SW 1271 (cell line): ENCODE data around the gene SLC12A9.
"Not testable (repeated sequence)": the region's sequence is repeated elsewhere in the genome, so short reads cannot be mapped to it uniquely, and the experiment has no call there.

Experiments
- DNase-seq, 2 experiments: peaks; one replicate each; lab custom pipeline; 2025; lab: John Stamatoyannopoulos, UW

The SLC12A9 gene, protein sequence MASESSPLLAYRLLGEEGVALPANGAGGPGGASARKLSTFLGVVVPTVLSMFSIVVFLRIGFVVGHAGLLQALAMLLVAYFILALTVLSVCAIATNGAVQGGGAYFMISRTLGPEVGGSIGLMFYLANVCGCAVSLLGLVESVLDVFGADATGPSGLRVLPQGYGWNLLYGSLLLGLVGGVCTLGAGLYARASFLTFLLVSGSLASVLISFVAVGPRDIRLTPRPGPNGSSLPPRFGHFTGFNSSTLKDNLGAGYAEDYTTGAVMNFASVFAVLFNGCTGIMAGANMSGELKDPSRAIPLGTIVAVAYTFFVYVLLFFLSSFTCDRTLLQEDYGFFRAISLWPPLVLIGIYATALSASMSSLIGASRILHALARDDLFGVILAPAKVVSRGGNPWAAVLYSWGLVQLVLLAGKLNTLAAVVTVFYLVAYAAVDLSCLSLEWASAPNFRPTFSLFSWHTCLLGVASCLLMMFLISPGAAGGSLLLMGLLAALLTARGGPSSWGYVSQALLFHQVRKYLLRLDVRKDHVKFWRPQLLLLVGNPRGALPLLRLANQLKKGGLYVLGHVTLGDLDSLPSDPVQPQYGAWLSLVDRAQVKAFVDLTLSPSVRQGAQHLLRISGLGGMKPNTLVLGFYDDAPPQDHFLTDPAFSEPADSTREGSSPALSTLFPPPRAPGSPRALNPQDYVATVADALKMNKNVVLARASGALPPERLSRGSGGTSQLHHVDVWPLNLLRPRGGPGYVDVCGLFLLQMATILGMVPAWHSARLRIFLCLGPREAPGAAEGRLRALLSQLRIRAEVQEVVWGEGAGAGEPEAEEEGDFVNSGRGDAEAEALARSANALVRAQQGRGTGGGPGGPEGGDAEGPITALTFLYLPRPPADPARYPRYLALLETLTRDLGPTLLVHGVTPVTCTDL

DNA sequence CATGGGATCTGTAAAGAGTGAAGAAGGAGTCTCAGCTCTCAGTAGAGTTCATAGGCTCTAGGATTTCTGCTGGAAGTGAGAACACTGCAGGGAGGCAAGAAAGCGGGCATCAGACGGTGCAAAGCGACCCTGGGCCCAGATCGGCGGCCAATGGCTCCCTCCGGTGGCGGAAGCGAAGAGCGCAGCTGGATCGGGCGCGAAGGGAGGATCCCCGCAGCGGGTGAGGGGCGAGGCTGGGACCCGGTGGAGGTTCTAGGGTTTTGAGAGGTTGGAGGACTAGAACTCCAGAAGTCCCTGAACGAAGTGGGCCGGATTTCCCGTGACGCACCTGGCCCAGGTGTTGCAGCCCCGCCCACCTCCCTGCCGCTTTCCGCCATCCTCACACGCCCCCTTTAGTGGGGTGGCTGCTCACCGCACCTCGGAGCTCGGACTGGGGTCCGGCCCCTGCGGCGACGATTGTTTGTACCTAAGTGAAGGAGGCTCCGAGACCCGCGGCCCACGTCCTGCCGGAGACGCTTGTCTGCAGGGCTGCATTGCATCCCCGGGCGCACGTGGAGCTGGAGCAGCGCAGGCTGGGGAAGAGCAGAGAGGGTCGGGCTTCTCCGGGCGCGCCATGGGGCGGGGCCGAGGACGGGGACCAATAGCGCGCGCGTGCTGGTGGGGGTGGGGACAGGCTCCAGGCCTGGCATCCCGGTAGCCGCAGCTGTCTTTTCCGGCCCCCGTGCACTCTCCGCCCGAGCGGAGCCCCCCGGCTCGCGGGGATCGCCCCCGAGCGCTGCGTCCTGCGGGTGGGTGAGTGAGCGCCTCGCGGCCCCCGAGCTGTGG is at the start of gene SLC12A9:
Gene SLC12A9 (plus strand): TSS at position 666 of the 825 bp plus-strand sequence. CDS start 1,485 bp downstream, outside the sequence.
- peak; percentile 59 to 77 for DNase-seq

DNA sequence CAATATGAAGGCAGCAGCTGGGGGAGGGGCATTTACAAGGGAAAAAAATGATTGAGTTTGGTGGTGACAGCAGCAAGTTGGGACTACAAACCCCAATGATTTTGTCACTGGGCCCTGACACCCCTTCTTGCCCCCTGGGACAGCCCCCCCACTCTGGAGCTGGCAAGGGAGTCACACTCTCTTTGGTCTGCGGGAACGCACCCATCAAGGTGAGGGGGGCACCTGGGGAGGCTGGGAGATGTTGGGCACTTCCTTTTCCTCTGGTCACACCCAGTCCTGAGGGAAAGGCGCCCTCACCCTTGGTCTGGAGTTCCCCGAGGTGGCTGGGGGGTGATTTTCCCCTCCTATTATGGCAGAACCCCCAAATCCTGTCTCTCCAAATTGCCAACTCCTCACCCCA is 49.6 kb upstream of the SLC12A9 start:
- no peak for DNase-seq

DNA sequence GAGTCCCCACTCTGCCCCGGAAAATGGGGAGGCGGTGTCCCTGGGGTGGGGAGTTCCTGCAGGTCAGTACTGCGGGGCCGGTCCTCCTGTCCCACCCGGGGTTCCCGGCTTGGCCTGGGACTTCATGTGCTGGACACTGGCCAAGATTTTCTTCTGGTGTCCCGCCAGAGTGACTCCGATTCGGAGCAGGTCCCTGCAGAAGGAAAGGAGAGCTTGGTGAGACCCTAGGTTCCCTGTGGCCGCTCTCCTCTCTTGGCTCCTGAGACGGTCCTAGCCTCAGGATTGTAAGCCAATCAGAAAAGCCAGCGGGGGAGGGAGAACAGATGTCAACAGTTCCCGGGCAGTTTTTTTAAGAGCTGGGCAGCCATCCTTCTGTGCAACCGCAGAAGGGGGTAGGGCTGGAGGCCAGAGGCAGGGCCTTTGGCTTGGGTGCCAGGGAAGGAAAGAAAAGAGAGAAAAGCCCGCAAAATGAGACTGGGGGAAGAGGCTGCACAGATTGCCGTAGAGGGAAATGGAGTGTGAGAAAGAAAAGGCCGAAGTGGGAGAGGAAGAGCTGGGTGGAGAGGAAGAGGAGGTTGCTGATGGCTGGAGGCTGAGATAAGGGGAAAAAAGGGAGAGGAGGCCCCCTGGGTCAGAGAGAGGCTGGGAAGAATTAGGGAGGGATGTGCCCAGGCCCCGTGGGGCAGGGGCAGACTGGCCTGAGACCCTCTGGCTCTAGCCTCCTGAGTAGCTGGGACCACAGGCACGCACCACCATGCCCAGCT is 48.9 kb upstream of the SLC12A9 start:
- DNase-seq, result peak in 1 of 2 experiments; percentile 39

DNA sequence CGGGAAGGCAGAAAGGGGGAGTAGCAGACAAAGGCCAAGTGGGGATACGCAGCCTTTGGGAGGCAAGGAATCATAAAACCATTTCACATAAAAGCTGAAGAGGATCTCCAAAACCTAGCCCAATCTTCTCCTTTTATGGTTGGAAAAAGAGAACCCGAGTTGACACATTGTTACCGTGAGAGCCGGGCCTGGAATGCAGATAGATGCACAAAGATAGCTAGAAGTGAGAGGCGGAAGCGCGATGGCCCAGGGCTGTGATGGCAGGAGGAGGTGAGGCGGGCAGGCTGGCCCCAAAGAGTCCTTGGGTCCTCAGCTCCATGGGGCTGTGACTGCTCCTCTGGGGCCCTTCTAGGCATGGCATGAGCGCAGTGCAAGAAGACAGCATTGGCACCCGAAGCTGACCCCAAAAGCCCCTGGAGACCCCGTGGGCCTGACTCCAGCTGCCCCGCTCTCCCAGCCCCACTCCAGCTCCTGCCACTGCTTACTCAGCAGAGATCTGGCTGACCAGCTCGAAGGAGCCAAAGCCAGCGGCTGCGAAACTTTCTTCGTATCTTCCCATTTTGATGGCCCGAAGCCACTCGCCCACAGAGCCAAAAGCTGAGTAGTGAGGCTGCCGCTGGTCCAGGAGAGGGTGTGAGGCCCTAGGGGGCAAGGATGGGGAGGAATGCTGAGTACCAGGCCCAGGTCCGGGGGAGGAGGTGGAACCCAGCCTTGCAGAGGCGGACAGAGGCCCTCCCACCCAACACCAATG is 47.7 kb upstream of the SLC12A9 start:
- DNase-seq, result no peak

DNA sequence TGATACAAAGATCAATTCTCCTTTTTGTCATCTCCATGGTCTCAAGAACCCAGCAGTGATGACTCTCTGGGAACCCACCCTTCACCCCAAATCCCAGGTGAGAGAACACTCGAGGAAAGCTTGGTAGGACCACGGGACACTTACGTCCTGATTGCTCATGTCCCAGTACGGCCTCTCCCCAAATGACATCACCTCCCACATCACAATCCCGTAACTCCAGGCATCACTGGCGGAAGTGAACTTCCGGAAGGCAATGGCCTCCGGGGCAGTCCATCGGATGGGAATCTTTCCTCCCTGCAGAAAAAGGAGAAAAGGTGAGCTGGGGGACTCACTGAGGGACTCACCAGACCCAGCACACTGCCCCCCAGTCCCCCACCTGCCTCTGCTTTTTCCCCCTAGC is 46.2 kb upstream of the SLC12A9 start:
- DNase-seq, result no peak

DNA sequence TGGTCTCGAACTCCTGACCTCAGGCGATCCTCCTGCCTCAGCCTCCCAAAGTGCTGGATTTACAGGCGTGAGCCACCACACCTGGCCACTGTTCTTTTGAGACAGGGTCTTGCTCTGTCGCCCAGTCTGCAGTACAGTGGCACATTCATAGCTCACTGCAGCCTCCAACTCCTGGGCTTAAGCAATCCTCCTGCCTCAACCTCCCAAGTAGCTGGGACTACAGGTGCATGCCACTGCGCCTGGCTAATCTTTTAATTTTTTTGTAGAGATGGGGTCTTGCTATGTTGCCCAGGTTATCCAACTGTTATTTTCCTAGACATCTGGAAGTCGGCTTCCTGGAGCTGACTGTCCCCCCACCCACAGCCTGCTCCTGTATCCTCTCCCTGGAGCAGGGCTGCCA is 45.6 kb upstream of the SLC12A9 start:
- not testable (repeated sequence) for DNase-seq

DNA sequence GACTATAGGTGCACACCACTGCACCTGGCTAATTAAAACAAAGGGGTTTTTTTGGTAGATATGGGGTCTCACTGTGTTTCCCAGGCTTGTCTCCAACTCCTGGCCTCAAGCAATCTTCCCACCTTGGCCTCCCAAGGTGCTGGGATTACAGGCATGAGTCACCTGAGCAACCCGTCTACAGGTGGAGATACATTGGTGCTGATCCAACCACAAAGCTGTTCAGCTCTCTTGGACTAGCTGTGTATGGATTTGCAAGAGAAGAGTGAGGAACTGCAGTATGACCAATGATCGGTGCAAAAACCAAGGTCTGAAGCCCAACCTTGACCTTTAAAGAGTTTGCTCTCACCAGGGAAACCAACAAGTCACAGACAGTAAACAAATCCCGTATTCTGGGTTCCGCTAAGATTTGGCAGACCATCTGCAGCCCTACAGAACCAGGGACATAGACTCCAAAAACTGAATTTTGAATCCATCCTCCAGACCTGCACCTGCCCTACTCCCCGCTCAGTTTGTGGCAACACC is 44.1 kb upstream of the SLC12A9 start:
- DNase-seq, result no peak

DNA sequence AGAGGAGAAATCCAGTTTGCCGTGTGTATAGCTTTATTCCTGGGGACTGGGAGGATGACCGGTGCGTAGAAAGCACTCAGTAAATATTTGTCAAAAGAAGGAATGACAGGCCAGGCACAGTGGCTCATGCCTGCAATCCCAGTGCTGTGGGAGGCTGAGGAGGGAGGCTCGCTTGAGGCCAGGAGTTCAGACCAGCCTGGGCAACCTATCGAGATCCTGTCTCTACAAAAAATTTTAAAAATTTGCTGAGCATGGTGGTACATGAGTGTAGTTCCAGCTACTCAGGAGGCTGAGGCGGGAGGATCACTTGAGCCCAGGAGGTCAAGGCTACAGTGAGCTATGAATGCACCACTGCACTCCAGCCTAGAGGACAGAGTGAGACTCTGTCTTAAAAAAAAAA is 41.0 kb upstream of the SLC12A9 start:
- no peak for DNase-seq

DNA sequence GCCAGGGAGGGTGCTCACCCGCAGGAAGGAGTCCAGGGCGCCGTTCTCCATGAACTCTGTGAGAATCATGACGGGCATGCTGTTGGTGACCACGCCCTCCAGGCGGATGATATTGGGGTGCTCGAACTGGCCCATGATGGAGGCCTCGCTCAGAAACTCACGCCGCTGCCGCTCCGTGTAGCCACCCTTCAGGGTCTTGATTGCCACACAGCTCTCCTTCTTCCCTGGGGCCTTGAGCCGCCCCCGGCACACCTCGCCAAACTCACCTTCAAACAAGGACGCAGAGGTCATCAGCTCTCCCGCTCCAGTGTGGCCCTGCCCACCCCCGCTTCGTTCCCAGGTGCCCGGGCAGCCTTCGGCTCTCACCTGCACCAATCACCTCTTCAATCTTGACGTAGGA is 39.8 kb upstream of the SLC12A9 start:
- no peak for DNase-seq

DNA sequence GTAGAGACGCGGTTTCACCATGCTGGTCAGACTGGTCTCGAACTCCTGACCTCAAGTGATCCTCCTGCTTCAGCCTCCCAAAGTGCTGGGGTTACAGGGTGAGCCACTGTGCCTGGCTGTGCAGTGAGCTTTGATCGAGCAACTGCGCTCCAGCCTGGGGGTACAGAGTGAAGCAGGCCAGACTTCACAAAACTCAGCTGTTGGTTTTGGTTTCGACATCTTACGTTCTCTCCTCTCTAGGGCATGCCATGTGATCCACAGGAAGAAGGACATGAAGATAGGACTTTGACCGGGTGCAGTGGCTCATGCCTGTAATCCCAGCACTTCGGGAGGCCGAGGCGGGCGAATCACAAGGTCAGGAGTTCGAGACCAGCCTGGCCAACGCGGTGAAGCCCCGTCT is 36.0 kb upstream of the SLC12A9 start:
- DNase-seq, result not testable (repeated sequence)

DNA sequence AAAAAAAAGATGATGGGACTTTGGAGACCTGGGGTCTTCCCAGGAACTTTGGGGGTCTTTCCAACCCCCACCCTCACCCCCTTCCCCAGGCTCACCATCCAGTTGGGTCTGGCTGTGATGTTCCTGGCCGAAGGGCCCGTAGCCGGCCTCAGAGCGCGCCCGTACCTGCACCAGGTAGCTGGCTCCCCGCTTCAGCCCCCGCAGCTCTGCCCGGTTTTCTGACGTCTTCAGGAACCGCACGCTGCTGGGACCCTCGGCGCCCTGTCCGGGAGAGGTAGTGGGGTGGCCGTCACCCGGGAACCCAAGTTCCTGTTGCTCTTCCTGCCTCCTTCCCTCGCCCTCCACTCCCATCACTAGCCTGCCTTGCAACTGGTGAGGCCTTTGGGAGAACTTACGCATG is 35.4 kb upstream of the SLC12A9 start:
- DNase-seq, result no peak

DNA sequence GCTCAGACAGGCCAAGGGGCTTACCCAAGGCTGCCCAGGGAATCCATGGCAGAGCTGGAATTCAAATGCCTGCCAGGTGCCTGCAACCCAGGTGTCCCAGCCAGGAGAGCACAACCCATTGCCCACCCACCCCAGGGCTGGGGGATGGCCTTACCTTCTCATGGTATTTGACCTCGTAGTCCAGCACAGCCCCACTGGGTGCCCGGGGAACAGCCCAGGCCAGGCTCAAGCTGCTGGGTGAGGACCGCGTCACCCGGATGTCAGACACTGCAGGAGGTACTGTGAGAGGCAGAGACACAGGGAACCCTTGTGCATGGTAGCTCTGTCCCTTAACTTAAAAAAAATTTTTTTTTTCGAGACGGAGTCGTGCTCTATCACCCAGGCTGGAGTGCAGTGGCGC is 34.1 kb upstream of the SLC12A9 start:
- no peak for DNase-seq

DNA sequence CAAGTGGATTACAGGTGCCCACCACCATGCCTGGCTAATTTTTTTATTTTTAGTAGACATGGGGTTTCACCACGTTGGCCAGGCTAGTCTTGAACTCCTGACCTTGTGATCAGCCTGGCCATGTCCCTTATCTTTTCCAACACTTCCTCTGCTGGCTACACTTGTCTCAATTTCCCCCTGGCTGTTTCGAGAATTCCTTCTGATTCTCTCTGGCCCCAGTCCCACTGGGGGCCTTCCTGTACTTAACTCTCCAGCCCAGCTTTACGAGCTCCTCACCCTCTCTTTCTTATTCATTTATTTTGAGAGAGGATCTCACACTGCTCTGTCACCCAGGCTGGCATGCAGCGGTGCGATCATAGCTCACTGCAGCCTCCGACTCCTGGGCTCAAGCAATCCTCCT is 33.7 kb upstream of the SLC12A9 start:
- no peak for DNase-seq

DNA sequence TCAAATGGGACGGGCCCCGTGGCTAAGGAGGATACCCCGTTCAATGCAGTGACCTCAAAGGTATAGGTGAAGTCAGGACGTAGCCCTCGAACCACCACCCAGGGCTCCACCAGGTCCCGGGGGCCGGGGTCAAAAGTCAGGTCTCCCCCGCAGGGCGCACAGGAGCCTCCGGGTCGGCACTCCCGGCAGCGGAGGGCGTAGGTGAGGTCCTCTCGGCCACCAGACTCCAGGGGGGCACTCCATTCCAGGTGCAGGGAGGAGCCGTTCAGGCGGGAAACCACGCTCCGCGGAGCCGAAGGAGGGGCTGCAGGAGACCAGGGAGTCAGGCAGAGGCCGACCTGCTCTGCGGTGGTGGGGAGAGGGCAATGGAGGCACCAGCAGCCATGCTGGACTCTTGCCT is 32.9 kb upstream of the SLC12A9 start:
- DNase-seq, result no peak

DNA sequence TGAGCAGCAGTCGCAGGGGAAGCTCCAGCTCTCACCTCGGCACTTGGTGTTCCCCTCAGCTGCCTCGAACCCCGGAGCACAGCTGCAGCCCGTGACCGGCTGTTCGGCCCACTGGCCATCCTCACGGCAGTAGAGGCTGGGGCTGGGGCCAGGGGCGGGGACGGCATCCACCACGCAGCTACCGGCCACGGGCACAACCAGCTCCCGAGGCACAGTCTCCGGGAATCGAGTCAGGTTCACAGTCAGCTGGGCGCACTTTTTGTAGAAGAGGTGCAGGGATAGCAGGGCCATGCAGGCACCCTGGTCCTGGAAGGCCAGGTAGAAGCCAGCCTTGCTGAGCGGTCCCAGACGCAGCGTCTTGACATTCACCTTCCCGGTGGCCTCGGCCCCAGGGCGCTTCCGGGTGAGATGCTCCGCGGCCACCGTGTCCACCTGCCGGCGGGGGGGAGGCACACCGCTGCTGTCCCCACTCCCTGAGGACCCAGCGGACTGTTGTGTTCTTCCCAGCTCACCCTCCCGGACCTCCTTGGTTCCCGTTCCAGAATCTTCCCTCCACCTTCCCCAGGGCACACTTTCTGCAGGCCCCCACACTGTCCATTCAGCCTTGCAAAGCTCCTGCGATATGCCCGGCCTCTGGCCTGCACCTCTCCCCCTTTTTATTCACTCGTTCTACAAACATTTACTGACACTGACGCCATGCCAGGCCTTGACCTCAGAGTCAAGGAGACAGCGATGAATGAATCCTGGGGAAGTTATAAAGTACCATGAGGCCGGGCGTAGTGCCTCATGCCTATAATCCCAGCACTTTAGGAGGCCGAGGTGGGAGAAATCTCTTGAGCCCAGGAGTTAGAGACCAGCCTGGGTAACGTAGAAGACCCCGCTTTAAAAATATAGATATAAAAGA is 30.0 kb upstream of the SLC12A9 start:
- no peak for DNase-seq

DNA sequence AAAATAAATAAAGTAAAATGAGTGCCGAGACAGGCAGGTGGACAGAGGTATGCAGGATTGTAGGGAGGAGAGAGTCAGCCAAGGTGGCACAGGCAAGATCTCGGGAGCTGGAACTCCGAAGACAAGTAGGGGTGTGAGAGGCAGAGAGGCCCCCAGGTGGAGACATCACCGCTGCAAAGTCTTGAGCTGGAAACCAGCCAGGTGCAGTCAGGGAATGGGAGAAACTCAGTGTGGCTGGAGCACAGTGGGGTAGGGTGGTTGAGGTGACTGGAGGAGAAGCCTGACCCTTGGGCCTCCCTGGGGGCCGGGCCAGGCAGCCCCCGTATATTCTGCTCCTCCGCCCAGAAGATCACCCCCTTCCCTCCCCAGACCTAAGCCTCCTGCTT is 29.4 kb upstream of the SLC12A9 start:
- no peak for DNase-seq

DNA sequence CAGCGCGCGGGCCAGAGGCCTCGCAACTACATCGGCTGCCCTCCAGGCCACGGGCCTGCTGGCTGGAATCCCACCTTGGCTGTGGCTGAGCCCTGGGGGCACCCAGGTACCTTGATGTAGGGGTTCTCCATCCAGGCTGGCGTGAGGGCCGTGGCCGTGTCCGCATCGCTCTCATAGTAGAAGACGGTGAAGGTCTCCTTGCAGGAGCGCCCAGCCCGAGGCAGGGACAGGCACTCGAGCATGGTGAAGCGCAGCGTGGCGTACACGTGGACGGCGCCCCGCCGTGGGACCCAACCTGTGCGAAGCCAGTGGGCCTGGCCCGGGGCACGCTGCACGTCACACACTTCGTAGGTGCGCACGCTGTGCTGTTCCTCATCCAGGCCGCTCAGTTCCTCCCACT is 29.0 kb upstream of the SLC12A9 start:
- DNase-seq, result no peak

DNA sequence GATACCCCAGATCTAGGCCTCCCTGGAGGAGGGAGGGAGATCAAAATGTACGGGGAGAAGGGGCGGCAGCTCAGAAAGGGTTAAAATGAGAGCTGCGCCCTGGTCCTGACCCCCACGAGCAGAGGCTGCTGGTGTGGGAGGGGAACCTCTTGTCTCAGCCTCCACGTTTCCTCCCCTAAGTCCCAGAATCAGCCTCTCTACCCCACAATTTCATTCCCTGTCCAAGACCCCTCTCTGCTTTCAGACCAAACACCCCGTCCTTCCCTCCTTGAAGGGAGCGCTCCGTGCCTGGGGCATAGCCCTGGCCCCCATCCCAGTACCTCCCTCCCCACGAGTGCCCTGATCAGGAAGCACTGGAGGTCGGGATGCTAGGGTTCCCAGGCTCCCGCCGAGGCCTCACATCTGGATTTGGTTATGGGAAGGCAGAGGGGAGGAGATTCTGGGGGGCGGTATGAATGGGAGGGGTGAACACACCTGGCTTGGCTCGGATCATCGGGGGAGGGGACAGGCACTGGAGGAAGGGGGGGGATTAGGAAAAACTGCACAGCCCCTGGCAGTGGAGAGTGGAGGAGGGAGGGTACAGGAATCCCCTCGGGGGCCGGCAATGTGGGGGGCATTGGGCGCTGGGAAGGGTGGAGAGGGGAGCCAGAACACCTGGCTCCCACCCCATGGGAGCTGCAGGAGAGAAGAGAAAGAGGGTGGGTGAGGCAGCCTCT is 27.9 kb upstream of the SLC12A9 start:
- DNase-seq, result no peak

DNA sequence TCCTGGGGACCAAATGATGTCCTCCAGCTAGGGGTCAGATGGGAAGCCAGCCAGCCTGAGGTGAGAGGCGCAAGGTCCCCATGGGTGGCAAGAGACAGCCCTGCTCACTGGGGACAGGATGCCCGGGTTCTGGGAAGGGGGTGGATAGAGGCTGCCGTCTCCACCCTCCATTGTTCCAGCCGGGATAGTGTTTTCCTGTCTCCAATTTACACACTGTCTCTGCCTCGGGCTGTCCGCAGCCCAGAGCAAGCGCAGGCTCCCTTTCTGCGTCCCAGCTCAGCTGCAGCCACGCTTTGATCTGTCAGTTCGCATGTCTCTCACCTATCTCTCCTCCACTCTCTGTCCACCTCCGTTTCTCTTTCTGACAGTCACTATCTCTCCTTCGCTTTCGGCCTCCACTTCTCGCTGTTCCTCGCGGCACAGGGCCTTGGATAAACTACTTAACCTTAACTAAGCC is 27.3 kb upstream of the SLC12A9 start:
- DNase-seq, result no peak
